Astrocyte (in vitro differentiated cells and primary cell): ENCODE measurements around the gene SH3BP4. TPM values are rescaled to one million over a fixed set of nuclear protein-coding genes. Genes with fewer than 3 reads are reported as not detected.

Experiments used
- DNase-seq: peaks from one replicate; pipeline ENCODE4 v3.0.0-alpha.2; 2010; ENCODE audit warnings: low read depth
- FAIRE-seq: peaks from 2 replicates; lab custom pipeline; 2011; peaks lifted over from hg19 to GRCh38; lab: Jason Lieb, UNC
- H2AFZ ChIP-seq: 2 replicates; pipeline ENCODE4 v1.6.0; 2012; ENCODE audit warnings: low read depth, low read length, inconsistent platforms
- H3K27ac ChIP-seq: 2 replicates; pipeline ENCODE4 v1.5.1; 2011; ENCODE audit warnings: low read depth, low read length, inconsistent platforms
- H3K27me3 ChIP-seq: 2 replicates; pipeline ENCODE4 v1.6.0; 2011; ENCODE audit warnings: low read length, inconsistent platforms; ENCODE audit not compliant: insufficient read depth
- H3K36me3 ChIP-seq: 2 replicates; pipeline ENCODE4 v1.5.1; 2011; ENCODE audit warnings: low read length, inconsistent platforms; ENCODE audit not compliant: insufficient read depth
- H3K4me1 ChIP-seq: 2 replicates; pipeline ENCODE4 v1.5.1; 2011; ENCODE audit warnings: low read length, inconsistent platforms; ENCODE audit not compliant: insufficient read depth
- H3K4me2 ChIP-seq: 2 replicates; pipeline ENCODE4 v1.6.0; 2012; ENCODE audit warnings: low read length, inconsistent platforms
- H3K4me3 ChIP-seq: 2 replicates; pipeline ENCODE4 v1.5.1; 2011; ENCODE audit warnings: low read depth, mild to moderate bottlenecking, low read length, inconsistent platforms; ENCODE audit not compliant: insufficient read depth
- H3K79me2 ChIP-seq: 2 replicates; pipeline ENCODE4 v1.6.0; 2012; ENCODE audit warnings: mild to moderate bottlenecking, low read length, inconsistent platforms; ENCODE audit not compliant: insufficient read depth
- H3K9ac ChIP-seq: 2 replicates; pipeline ENCODE4 v1.6.0; 2012; ENCODE audit warnings: mild to moderate bottlenecking, low read length, inconsistent platforms
- H3K9me3 ChIP-seq: 2 replicates; pipeline ENCODE4 v1.5.1; 2012; ENCODE audit warnings: low read depth, mild to moderate bottlenecking, low read length, inconsistent platforms; ENCODE audit not compliant: insufficient read depth
- H4K20me1 ChIP-seq: 2 replicates; pipeline ENCODE4 v1.6.0; 2012; ENCODE audit warnings: low read length, inconsistent platforms; ENCODE audit not compliant: insufficient read depth
- H3K27ac Mint-ChIP-seq: one replicate; pipeline ENCODE4 v1.8.0; 2021; ENCODE audit warnings: mild to moderate bottlenecking, mixed read lengths; ENCODE audit not compliant: unreplicated experiment
- H3K27me3 Mint-ChIP-seq: one replicate; pipeline ENCODE4 v1.8.0; 2021; ENCODE audit warnings: low read depth, mixed read lengths; ENCODE audit not compliant: unreplicated experiment
- H3K36me3 Mint-ChIP-seq: one replicate; pipeline ENCODE4 v1.8.0; 2021; ENCODE audit warnings: low read depth, mixed read lengths; ENCODE audit not compliant: unreplicated experiment
- H3K4me1 Mint-ChIP-seq: one replicate; pipeline ENCODE4 v1.8.0; 2021; ENCODE audit warnings: low read depth, mixed read lengths; ENCODE audit not compliant: unreplicated experiment
- H3K4me3 Mint-ChIP-seq: one replicate; pipeline ENCODE4 v1.8.0; 2021; ENCODE audit warnings: mild to moderate bottlenecking, moderate library complexity, mixed read lengths; ENCODE audit not compliant: unreplicated experiment
- H3K9me3 Mint-ChIP-seq: one replicate; pipeline ENCODE4 v1.8.0; 2021; ENCODE audit warnings: mild to moderate bottlenecking, mixed read lengths; ENCODE audit not compliant: unreplicated experiment
- CTCF ChIP-seq: IDR thresholded peaks from 2 replicates; pipeline ENCODE4 v1.5.1; 2011; ENCODE audit warnings: low read depth, mild to moderate bottlenecking, inconsistent platforms, low read length, moderate library complexity; ENCODE audit not compliant: insufficient read depth
- EZH2 ChIP-seq: IDR thresholded peaks from 2 replicates; pipeline ENCODE4 v1.6.1; 2012; ENCODE audit warnings: mild to moderate bottlenecking, low read length, inconsistent platforms; ENCODE audit not compliant: insufficient read depth
- total RNA-seq: library from RNA; stranded (reverse); gene quantifications from 2 replicates; pipeline ENCODE4 v1.2.1, GENCODE V29; 2021

The SH3BP4 gene
- total RNA-seq, 1 donor from 2014 or later, result 127 TPM

GRCh38 chr2:235002198-235003095, 50.6 kb downstream of the SH3BP4 start:
- H3K79me2 ChIP-seq, result peaks cover 97% of the 10 kb centered on the region

GRCh38 chr2:235003096-235003775, 51.4 kb downstream of the SH3BP4 start:
- no peak for TF ChIP-seq EZH2
- no peak for TF ChIP-seq CTCF
- peaks cover 99% of the 10 kb centered on the region for H3K79me2 ChIP-seq
- H2AFZ ChIP-seq, result no peak overlapping the region
- peaks cover 26% of the 10 kb centered on the region for H3K36me3 ChIP-seq
- H3K9ac ChIP-seq, result no peak overlapping the region
- DNase-seq, result no peak
- H3K27ac Mint-ChIP-seq, result peak overlapping the region; percentile 58
- H3K9me3 Mint-ChIP-seq, result no peaks in the 10 kb centered on the region
- no peak for FAIRE-seq
- H3K4me1 ChIP-seq, result peaks cover 24% of the 10 kb centered on the region
- H3K27me3 ChIP-seq, result no peaks in the 10 kb centered on the region
- no peaks in the 10 kb centered on the region for H3K9me3 ChIP-seq
- H3K27me3 Mint-ChIP-seq, result no peaks in the 10 kb centered on the region
- peaks cover 100% of the 10 kb centered on the region for H4K20me1 ChIP-seq
- H3K4me3 Mint-ChIP-seq, result no peak overlapping the region
- no peak overlapping the region for H3K4me2 ChIP-seq
- H3K36me3 Mint-ChIP-seq, result peaks cover 55% of the 10 kb centered on the region
- no peak overlapping the region for H3K4me3 ChIP-seq
- peaks cover 58% of the 10 kb centered on the region for H3K4me1 Mint-ChIP-seq
- no peak overlapping the region for H3K27ac ChIP-seq

More at GRCh38 chr2:235002198-235003095, 50.6 kb downstream of the SH3BP4 start:
- Mint-ChIP-seq H3K9me3 (no peaks in the 10 kb centered on the region), H3K36me3 (peaks cover 57% of the 10 kb centered on the region), H3K27ac (peak overlapping the region; percentile 58), H3K4me1 (peaks cover 61% of the 10 kb centered on the region), H3K4me3 (no peak overlapping the region), H3K27me3 (no peaks in the 10 kb centered on the region)
- H4K20me1 ChIP-seq, result peaks cover 95% of the 10 kb centered on the region
- H3K27ac ChIP-seq, result no peak overlapping the region
- FAIRE-seq, result no peak
- peak; percentile 80 for DNase-seq
- TF ChIP-seq EZH2 (no peak), CTCF (no peak)
- H3K4me2 ChIP-seq, result no peak overlapping the region
- H3K27me3 ChIP-seq, result no peaks in the 10 kb centered on the region
- no peak overlapping the region for H3K9ac ChIP-seq
- peaks cover 26% of the 10 kb centered on the region for H3K4me1 ChIP-seq
- peaks cover 29% of the 10 kb centered on the region for H3K36me3 ChIP-seq
- no peak overlapping the region for H3K4me3 ChIP-seq
- no peak overlapping the region for H2AFZ ChIP-seq
- H3K9me3 ChIP-seq, result no peaks in the 10 kb centered on the region
